Endothelial cell of hepatic sinusoid (primary cell): ENCODE measurements around the gene SOWAHD.

ENCODE experiments used
- in situ Hi-C: cut with HindIII; loops from 2 replicates; pipeline ENCODE4 v1.10.0; 2017; ENCODE audit warnings: low sequenced_read_pairs

The SOWAHD gene

GRCh38 chrX:119809185-119809666 lies 50.8 kb downstream of the SOWAHD start:
- in situ Hi-C loops: no loop called here
